GM21717 (cell line): ENCODE measurements around the gene RFWD3.

ENCODE experiments used
- ATAC-seq: cut with Tn5 transposase; IDR thresholded peaks from one replicate; pipeline ENCODE4 v1.9.1; 2021; ENCODE audit warnings: mild to moderate bottlenecking, moderate library complexity; ENCODE audit not compliant: unreplicated experiment

Gene RFWD3

DNA sequence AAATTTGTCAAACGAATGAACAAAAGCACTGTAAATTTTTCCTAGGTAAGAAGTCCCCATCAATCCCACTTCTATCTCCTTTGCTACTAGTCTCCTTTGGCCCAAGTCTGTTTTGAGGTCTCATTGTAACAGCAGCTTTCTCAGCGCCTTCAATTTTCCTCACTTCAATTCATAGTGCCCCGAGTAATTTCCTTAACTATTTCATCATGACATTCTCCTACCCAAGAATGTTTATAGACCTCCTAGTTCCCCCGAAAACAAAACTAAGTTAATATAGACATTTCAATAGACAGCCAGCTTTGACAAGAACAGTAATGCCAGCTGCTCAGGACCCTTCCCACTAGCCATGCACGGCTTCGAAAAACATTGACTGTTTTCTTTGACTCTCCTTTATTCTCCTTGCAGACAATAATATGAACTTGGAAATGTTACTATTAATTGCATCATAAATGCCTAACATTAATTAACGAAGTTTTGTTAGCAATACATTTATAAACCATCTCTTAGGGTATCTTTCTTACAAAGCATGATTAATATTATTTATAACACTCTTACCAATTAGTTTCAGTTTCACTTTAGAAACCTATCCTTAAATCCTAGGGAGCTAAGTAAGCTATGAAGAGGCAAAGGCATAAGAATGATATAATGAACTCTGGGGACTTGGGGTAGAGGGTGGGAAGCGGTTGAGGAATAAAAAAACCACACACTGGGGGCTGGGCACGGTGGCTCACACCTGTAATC lies 82.6 kb downstream of the RFWD3 start:
- no peak for ATAC-seq

DNA sequence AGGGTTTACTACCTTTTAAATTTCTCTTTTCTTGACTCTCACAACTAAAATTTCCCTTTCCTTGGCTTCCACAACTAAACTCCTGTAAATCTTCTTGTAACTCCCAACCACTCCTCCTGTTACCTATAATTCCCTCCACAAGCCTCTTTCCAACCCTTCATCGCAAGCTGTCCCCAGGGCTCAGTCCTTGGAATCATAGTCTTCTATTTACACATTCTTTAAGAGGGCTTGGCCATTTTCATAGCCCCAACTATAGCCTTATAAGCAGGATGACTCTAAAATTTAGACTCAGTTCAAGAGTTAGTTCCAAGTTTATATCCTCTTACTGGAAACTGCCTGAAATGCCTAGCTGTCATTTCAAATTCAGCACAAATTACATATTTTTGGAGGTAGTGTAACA lies 83.7 kb downstream of the RFWD3 start:
- ATAC-seq: no peak

DNA sequence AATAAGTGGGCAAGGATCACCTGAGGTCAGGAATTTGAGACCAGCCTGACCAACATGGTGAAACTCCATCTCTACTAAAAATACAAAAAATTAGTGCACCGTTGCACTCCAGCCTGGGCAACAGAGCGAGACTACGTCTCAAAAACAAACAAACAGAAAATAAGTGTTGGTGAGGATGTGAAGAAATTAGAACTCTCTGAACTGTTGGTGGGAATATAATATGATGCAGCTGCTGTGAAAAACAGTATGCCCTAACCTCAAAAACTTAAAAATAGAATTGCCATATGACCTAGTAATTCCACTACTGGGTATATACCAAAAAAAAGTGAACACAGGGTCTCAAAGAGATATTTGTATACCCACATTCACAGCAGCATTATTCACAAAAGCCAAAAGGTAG lies 85.8 kb downstream of the RFWD3 start:
- ATAC-seq: peak; percentile 41

DNA sequence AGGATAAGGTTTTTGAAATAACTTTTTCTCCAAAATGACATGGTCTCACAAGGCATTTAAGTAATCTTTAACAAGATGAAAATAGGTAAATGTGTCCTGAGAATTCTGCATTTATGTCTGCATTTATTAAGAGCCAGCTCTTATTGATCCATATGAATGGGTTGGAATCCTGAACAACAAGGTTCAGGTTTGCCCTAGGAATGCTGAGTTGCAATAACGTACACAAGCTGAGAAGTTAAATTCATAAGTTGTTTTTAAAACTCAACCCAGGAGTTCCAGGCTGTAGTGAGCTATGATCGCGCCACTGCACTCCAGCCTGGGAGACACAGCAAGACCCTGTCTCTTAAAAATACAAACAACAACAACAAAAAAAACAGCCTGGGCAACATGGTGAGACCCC lies 87.8 kb downstream of the RFWD3 start:
- no peak for ATAC-seq

DNA sequence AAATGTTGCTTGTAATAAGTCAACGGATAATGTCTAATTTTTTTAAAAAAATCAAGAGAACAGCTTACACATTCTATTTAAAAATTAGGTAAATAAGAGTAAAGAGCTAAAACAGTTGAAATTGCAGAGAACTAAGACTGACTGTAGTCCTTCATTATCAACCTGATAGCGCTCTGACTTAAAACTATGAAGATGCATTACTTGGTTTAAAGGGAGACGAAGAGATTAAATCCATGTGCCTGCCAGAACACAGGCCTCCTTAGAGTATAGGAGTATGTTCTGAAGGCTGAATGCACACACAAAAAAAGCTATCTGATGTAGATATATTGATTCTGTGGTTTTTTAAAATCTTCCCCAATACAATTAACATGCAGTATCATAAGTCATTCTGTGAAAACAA lies 88.2 kb downstream of the RFWD3 start:
- no peak for ATAC-seq

DNA sequence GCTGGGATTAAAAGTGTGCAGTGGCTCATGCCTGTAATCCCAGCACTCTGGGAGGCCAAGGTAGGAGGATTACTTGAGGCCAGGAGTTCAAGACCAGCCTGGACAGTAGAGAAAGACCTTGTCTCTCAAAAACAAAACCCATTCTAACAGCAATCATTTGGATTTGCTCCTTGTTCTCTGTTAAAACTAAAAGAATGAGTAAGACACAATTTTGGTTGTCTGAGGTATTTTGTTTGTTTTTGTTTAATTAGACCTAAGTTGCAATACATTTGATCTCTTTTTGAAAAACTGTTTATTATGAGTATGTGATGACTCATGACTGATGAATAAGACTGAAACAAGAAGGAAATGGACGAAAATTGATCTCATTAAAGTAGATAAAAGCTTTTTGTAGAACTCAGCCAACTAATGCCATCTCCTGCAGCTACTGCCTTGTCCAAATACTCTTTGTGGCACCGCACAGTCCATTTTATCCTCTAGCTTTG lies 88.8 kb downstream of the RFWD3 start:
- no peak for ATAC-seq

DNA sequence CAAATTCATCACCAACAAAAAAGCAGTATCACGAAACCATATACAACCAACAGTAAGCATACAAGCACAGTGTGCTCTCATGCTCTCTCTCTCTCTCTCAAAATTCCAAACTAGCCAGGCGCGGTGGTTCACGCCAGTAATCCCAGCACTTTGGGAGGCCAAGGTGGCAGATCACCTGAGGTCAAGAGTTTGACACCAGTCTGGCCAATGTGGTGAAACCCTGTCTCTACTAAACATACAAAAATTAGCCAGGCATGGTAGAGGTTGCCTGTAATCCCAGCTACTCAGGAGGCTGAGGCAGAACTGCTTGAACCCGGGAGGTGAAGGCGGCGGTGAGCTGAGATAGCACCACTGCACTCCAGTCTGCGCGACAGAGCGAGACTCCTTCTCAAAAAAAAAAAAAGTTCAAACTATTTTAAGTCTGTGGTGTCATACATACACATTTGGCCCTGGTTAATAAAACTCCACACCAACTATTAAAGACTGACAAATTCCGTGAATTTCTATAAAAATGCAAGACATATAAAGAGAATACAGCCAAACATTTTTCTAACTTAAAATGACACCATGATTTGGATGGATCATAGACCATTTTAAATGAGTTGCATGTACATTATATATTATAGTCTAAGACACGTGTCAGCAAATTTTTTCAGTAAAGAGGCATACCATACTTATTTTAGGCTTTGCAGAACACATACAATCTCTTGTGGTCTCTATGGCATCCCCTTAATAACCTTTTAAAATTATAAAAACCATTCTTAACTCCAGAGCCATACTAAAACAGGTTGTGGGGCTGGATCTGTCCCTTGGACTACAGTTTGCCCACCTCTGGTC lies 90.7 kb downstream of the RFWD3 start:
- no peak for ATAC-seq

DNA sequence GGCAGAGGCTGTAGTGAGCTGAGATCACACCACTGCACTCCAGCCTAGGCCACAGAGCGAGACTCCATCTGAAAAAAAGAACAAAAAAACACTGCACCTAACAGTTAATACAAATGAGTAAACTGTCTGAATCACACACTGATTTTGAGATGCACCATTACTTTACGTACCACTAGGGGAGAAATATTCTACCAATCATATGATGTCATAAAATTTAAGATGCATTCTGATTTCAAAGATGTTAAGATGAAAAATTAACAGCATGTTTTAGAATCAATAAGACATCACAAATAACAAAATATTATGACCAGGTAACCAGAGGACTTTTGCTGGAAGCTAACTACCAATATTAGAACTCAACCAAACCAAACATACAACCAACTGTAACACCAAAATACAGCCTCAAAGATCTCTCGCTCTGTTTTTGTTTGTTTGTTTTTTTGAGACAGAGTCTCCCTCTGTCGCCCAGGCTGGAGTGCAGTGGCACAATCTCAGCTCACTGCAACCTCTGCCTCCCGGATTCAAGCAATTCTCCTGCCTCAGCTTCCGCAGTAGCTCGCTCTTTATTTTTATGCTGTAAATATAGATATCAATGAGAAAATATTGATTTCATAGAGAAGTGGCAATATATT lies 91.4 kb downstream of the RFWD3 start:
- no peak for ATAC-seq

DNA sequence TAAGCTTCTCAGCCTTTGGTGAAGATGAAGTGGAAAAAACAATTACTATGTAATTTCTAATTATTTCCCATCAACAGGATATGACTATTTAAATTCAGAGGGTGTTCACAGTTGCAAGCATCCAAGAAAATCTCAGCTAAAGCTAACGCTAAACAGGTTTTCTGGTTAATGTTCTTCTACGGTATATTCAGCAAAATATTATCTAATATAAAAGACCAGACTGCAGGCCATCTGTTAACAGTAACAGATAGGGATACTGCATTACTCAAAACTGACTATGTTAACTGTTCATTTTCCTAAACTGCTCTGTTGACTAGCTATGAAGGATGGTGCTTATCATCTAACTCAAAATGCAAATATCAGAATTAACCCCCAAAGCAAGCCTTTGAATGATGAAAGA lies 92.5 kb downstream of the RFWD3 start:
- ATAC-seq: no peak

DNA sequence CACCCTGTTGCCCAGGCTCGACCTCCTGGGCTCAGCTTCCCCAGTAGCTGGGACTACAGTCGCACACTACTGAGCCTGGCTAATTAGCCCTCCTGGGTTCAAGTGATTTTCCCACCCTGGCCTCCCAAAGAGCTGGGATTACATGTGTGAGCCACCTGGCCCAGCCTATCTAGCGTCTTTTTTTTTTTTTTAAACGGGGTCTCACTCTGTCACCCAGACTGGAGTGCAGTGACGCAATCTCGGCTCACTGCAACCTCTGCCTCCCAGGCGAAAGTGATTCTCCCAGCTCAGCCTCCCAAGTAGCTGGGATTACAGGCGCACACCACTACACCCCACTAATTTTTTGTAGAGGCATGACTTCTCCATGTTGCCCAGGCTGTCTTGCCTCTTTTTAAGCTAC lies 93.1 kb downstream of the RFWD3 start:
- no peak for ATAC-seq
